ENCODE measurements around the gene ELMO1.

The ELMO1 gene

DNA sequence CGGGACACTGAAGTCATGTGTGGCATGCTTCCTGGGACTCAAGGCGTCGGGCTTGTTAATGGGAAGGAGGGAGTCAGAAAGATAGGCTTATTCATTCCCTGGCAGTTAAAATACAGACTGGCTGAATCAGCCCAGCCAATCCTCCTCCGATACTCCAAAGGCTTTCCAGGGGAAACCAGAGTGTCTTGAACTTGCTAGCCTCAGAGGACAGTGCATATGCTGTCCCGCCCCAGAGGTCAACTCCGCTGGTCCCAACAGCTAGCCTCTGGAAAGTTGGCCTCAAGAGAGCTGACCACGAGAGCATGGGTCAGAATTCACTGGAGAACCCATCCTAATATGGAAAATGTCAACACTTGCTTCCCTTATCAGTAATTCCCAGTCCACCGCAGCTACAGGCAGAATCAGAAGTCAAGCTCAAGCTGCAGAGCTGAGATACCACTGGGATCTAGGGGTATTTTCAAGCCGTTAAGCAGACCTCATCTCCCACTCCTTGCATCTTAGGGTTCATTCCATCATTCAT lies 43.0 kb downstream of the ELMO1 start:
- DNase-seq, result no peak

DNA sequence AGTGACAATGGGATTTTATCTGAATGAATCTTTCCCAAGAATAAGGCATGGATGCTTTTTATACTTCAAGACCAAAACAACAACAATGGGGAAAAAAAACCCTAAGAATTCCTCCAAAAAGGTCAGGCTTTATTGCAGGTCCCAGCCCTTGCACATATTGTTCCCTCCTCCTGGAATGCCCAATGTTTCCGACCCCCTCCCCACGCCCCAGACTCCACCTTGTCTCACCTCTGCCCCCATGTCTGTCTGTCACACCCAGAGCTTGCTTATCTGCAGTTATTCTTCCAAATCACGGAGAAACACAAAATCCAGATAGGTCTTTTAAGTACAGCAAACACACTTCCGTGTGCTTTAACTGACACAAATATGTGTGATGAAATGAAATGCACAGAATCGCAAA lies 43.5 kb downstream of the ELMO1 start:
- no peak for DNase-seq

DNA sequence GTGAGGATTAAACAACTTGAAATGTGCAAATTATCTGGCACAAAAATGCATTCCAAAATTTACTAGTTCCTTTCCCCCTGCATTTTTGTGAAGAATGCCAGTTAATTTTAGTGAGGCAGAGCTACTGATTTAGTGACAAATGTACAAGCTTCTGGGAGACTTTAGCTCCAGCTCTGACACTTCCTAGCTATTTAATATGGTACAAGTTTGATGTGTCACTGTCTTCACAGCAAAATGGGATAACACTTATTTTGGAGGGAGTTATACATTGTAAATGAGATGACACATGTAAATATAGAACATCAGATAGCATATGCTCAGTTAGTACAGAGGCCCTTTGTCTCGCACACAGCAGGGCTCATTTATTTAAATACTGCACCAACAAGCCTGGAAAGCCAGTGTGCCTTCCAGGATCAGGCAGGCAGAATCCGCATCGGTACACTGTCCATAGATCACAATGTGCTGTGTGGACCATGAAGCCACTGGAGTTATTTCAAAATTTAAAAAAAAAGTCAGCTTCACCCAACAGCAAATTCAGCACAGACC lies 48.7 kb downstream of the ELMO1 start:
- DNase-seq, result no peak

DNA sequence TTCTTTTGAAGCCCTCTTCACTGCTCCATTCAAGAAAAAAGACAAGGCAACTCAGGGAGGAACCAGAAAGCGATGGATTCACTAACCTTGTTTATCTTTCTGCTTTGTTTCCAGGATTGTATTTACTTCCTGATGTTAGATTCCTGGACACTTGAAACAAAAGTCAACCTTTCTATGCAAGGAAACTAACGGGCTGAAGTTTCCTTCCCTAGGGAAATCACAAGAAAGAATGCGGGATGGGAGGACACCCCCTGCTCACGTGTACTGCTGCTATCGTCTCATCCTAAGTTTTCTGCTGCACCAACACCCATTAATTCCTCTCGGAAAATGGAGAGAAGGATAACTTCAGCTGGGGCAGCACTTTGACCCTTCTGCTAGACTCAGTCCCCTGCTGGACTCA lies 50.3 kb downstream of the ELMO1 start:
- no peak for DNase-seq

DNA sequence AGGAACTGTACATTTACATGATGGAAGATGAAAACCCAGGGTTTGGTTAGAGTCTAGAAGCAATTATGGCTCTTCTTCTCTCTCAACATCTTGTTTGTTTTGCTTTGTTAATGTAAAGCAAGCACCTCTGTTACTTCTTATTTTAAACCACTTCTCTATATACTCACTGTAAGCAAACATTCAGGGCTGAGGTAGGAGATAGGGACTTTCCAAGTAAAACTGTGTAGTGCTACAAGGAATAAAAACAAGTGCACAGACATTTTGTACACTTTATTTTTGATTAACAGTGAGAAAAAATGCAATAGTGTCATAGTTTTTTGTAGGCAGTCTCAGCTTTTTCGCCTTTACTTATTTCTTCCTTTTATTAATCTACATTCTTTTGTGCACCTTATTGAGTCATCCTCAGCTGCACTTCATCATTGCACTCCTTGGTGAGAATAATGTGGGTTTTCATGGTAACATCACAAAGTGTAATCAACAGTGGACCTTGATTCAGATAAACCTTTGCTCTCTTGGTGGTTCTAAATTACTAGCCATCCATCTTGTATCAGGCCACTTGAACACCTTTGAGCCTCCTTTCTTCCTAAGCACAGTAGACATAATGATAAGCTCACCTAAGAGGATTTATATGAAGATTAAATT lies 52.9 kb downstream of the ELMO1 start:
- DNase-seq, result no peak

DNA sequence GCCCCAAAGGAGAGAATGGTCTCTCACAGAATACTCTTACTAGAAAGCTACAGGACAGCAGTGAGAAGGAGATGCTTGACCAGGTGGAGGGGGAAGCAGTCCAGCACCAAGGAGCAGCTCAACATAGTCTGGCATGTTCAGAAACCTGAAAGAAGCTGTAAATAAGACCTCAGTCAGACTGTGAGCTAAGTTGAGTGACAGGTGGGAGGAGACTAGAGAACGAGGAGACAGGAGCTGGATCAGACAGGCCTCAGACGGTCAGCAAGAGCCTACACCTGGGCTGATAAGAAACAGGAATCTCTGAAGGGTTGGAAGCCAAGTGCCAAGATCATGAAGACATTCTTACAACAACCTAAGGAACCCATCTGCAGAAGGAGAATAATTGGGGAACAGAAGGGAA lies 54.5 kb downstream of the ELMO1 start:
- DNase-seq, result no peak

DNA sequence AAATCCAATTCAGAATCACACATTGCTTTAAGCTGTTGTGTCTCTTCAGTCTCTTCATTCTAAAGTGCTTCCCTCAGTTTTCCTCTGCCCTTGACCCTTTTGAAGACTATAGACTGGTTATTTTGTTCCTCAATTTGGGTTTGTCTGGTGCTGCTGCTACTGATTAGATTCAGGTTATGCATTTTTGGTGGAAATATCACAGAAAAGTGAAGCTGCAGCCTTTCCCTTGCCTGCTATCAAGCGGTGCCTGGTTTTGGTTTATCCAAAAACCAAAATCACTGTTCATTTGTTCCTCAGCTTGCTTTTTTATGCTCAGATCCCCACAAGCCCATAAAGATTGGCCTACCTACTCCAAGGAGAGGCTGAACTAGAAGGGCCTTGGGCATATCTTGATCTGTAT lies 55.2 kb downstream of the ELMO1 start:
- no peak for DNase-seq

DNA sequence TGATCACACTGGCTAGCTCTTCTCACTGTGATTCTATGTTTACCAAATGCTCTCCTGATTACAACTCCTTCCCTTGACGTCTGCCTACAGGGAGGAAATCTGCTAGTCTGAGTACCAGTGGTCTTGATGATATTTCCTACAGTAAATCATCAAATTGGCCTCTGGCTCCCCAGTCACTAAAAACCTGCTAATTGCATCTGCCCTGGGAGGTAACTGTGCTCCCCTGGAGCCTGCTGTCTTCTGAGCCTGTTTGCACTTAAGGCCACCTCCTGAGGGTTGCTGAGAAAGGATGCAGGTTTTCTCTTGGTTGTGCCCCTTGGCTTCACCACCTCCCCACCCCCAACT lies 56.0 kb downstream of the ELMO1 start:
- no peak for DNase-seq

DNA sequence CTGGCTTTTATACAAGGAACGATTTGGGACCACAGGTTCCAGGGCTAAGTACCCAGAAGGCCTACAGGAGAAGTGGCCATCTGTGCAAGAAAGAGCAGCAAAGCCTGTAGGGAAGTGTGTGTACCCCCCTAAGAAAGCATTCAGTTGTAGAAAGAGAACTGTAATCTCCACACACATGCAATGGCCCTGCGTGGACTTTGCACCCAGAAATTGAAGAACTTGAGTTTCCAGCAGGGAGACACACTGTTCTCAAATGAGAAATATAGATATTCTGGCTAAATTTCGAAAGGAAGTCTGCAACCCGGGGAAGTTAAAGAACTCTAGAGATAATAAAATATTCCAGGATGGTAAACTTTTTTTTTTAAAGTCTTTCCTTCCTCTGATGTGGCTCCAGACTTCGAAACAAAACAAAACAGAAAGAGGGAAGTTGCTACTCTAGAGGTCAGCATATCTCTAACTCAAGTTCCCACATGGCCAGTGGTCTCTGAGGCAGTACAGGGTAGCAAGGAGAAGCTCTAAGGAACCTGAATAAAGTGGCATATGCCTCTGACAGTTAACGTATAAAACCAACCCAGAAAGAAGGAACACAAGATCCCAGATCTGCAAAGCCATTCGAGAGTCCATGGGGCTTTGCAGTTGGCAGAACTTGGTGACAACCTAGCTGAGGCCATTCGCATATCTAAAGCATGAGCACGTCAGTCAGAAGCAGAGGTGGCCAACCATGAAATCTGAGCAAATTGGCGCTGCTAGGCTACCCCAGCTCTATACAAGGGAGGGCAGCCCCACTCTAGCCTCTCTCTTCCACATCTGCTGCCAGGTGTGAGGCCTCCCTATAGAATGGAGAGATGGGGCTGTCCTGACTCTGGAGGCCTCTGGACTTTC lies 56.6 kb downstream of the ELMO1 start:
- no peak for DNase-seq

DNA sequence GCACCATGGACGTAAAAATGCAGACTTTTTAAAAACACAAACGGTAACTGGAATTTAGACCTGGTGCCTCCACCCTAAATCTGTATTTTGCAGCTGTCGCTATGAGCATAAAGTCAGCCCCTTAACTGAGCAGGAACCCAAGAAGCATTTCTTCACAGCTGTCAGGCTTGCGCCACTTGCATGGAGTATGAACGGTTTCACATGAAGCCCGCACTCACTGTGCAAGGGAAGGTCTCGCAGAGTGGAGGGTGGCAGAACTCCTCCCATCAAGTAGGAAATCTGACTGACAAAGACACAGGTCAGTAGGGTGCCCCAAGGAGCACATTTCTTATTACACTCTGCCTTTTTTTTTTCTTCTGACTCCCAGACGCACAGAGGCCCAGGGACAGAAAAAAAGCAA lies 58.5 kb downstream of the ELMO1 start:
- no peak for DNase-seq

DNA sequence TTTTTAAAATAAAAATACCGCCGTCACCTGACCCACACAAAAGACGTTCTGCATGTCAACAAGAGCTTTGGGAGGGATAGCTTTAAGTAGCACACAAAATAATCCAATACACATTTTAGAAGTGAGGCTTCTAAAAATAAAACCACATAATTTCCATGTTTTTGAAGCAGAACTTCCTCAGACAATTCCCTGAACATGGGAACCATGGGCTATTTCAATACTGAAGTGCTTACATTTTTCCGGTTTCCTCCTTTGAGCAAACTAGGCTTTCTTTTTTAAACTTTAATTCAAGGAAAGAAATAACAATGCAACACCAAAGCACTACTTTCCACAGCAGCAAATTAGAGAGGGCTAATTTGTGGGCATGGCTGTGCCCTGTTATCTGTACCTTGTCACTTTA lies 59.9 kb downstream of the ELMO1 start:
- DNase-seq, result no peak

DNA sequence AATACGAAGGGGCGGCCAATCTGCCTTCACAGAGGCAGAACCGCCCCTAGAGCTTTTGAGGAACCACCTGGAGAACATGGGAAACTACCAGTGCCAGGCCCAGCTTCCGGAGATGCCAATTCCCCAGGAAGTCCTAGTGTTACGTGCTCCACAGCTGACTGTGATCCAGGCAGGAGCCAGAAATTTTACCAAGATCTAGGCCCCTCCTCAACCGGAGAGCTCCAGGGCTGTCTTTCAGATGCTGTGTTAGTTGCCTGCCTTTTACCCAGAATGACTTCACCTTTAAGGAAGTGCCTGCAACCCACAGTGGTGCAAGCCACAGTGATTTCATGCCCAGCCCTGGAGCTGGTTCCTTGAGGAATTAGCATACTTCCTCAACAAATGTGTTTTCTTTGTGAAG lies 62.9 kb downstream of the ELMO1 start:
- no peak for DNase-seq

DNA sequence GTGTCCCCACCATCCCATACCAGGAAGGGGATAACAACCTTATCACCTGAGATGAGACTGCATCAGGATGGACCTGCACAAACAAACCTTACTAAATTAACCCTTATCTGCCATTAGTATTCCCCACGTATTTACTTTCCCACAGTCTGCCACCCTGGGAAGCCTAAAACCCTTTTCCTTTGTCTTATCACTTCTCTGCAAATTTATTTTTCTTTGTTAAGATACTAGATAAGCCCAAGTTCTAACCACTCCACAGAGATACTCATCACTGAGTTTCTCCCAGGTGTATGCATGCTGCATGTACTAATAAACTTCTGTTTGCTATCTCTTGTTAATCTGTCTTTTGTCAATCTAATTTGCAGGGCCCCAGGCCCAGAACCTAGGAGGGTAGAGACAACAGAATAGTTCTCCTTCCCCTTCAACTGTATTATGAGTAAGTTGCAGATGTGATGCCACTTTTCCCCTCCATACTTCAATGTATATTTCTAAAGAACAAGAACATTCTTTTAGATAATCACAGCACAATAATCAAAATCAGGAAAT lies 66.0 kb downstream of the ELMO1 start:
- no peak for DNase-seq

DNA sequence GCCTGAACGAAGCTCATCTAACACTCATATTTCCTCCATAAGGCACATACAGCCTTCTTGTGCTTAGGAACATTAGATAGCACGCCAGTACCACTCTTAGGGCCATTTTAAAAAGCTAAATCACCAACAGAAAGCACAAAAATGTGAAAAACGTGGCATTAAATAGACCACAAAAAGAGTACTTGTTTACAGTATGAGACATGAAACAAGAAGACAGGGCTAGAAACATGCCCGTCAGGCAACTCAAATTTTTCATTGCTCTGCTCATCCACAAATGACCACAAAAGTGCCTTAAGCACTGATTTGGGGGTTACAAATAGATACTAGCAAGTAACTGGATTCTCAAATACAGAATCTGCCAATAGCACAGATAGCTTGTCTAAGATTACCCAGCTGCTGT lies 67.8 kb downstream of the ELMO1 start:
- DNase-seq, result no peak

DNA sequence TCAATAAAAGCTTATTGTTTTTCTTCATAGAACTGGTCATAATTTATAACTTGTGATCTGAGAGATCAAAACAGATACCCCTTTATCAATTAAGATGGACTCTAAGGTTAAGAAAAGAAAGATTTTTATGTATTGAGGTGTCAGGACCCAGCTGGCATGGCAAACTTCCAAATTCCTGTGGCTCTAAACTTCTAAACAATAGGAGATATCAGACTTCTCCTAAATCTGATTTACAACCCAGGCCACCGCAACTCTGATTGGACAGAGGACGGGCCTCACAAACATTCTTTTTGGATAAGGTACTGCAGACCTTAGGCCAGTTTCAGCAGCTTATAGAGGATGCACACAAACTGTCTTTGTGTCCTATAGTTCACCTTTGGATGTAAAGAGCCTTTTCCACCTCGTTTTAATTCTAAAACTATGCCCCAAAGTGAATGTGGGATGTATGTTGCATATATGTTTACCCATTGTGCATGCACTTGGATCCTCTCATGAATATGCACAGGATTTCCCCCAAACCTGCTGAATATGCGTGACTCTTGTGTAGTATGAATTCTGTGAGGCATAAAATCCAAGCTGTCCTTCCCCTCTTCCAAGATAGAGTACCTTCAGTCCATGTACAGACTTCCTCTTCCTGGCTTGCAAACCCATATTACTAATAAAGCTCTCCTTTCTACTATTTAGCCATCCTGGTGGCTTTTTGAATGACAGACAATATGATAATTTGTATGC lies 69.0 kb downstream of the ELMO1 start:
- no peak for DNase-seq

DNA sequence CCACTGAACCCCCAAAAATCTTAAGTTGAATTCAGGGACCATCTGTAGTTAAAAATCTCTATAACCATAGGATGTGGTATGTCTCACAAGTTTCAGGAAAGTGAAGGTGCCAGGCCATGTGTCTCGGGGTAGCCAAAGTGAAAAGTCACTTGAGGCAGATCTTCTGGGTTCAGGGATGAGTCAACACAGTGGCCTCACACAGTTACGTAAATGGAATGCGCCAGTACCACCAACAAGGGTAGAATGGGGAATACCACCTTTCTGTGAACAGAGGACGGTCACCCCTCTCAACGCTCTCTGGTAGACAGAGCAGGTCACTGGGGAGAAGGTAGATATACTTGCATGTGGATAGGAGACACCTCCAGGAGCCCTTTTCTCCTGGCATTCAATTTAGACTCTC lies 71.4 kb downstream of the ELMO1 start:
- no peak for DNase-seq

DNA sequence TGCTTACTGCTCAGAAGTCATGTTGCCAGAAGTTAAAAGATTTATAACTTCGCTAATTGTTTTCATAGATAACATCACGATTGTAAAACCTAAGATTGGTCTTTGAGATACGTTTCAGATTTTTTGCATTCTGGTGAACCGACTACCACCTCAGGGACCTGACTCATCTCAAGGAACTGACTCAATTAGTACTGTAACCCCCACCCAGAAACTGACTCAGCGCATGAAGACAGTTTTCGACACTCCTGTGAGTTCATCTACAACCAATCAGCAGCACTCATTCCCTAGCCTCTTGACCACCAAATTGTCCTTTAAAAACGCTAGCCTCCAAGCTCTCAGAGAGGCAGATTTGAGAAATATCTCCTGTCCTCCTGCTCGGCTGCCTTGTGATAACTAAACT lies 72.3 kb downstream of the ELMO1 start:
- no peak for DNase-seq

DNA sequence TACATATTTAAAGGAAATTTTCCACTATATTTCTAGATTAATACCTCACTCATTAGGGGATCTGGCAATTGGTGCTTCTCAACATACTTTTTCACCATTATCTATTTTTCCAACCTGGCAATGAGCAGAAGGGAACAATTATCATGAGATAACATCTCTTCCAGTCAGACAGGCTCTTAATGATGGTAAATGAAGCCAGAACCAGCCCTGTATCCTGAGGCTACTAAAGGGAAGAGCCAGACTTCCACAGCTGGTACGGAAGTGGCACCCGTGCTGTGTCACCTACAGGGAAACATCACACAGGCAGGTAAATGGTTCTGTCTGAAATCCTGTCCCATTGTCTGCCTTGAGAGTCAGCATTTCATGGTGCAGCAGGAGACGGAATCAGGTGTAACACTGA lies 75.9 kb downstream of the ELMO1 start:
- no peak for DNase-seq

DNA sequence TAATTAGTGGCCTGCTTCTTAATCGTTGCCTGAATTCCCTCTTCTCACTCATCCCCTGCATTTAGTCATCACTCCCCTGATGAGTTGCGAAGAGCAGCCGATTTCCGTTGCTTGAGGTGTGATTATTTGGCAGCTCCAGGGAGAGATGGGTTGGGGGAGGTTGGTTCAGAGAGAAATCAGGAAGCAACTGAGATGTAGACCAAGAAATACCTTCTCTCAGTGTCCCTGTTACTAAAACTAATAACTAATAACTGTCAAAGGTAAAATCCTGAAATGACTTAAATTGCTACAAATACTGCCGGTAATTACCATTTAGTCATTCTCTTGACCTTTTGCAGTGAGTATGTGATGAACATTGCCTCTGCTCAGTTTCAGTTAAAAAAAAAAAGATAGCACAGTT lies 76.9 kb downstream of the ELMO1 start:
- no peak for DNase-seq

DNA sequence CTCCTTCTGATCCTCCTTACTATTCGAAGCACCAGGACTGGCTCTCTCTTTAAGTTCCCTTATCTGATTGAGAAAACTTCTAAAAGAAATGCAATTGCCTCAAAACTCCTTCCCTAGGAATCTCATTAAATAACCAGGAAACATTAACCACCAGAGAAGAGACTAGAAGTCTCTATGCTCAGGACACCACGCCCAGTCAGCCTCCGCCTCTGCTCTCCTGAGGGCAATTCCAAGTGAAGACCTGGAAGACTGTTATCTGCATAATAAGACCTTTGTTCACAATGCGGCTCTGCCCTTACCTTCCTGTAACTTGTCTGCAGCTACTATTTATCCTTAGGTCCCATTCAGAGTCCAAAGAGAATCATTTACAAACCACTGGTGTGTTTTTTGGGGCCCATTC lies 78.8 kb downstream of the ELMO1 start:
- no peak for DNase-seq

DNA sequence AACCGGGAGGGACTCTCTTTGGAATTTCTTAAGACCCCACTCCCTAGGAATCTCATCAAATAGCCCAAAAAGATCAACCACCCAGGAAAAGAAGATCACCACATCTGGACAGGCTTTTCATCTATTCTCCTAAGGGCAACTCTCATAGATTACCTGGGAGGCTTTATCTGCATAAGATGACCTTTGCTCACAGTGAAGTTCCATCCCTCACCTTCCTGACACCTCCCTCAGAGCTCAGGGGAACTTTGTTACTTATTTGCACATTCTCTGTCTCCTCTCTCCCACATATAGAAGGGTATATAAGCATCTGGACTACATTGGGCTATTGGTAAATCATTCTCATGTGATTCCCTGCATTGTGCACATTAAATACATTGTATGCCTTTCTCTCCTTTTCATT lies 80.1 kb downstream of the ELMO1 start:
- DNase-seq, result no peak

DNA sequence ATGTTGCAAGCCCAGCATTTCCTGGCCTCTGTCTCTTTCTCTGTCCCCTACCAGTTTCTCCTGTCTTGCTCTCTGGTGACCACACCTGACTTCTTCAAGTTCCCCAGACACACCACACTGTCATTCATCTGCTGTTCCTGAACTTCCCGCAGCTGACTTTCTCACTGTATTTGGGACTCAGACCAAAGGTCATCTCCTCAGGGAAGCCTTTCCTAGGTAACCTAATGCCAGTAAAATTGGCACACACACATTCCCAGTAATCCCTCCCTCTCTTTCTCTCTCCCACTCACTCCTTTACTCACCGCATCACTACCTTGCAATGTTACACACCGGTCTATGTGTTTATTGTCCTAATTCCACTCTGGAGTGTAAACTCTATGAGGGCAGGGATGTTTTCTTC lies 81.7 kb downstream of the ELMO1 start:
- no peak for DNase-seq

DNA sequence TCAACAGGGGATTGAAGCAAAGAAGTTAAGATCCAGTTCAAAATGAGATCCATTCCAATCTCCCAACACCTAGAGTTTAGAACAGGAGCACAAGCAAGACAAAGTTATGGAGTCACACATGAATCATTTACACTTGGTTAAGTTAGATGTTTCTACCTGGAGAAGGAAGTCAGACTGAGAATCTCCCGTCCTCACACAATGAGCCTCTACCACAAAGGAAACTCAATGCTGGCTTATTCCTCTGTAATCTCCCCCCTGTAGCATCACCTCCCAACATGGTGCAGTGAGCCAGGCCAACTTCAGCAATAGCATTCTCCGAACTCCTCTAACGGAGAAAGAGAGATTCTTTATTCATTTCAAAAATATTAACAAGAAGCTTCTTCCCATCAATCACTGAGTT lies 82.2 kb downstream of the ELMO1 start:
- no peak for DNase-seq

Measured in left hindlimb (tissue), 1 donor.